H1 (cell line): ENCODE results near the gene VEPH1.

Experiments
- ATF3 ChIP-seq: IDR thresholded peaks from 2 replicates; pipeline ENCODE4 v1.6.1; 2011; ENCODE audit warnings: low read depth, mild to moderate bottlenecking, low read length; ENCODE audit not compliant: insufficient read depth
- EP300 ChIP-seq, 2 experiments: IDR thresholded peaks; 1 replicate in 1 of 2; 2 replicates in 1 of 2; pipeline ENCODE4 v1.6.1; 2011 to 2012; ENCODE audit warnings: low read depth in 2 of 2, low read length in 2 of 2, mild to moderate bottlenecking in 2 of 2, borderline replicate concordance in 1 of 2, inconsistent platforms in 1 of 2, moderate library complexity in 1 of 2
- JUN ChIP-seq: IDR thresholded peaks from 2 replicates; pipeline ENCODE4 v1.6.1; 2011; ENCODE audit warnings: low read depth, mild to moderate bottlenecking, improper control_type of control experiment, low read length
- POU5F1 ChIP-seq: IDR thresholded peaks from 2 replicates; pipeline ENCODE4 v1.6.1; 2011; ENCODE audit warnings: low read depth, mild to moderate bottlenecking, low read length, moderate library complexity
- RAD21 ChIP-seq, 2 experiments: IDR thresholded peaks in 1 of 2; conservative IDR thresholded peaks in 1 of 2; 2 replicates each; pipeline ENCODE4 v1.6.1; 2011; ENCODE audit warnings: low read depth in 2 of 2, low read length in 2 of 2, improper control_type of control experiment in 1 of 2, inconsistent platforms in 1 of 2, mild to moderate bottlenecking in 1 of 2, moderate library complexity in 1 of 2
- SP1 ChIP-seq: IDR thresholded peaks from 2 replicates; pipeline ENCODE4 v1.6.1; 2011; ENCODE audit warnings: low read depth, low read length

DNA sequence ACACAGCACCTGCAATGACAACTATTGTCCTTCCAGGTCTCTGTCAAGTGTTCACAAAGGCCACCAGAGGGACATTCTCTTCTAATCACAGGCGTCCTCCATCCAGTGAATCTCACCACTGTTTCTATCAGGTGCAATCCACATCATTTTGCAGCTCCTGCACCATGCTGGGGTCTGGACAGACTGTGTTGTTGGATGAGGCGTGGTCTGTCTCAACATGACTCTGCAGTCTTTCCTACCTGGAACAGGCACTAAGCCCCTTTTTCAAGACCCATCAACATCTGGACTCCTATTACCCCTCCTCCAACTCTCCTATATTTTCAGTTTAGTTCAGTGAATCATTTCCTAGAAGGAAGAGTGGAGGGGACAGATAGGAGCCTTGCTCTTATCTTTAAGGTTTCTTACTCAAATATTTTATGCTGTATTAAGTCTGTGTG lies 31.5 kb upstream of the VEPH1 start:
- TF ChIP-seq RAD21 (IDR thresholded peaks at IDR 0.05 in 1 of 2, conservative IDR thresholded peaks at IDR 0.05 in 1 of 2; ENCODE audit: low read depth in 2 of 2, low read length in 2 of 2) (no peak), SP1 (no peak), JUN (no peak), ATF3 (no peak), EP300 (IDR thresholded peaks at IDR 0.05; ENCODE audit: borderline replicate concordance in 1 of 2, low read depth in 2 of 2, low read length in 2 of 2) (no peak), POU5F1 (no peak)
